LNCAP (cell line): Measurements from ENCODE around the gene DNAJB8.

Experiments
- TF ChIP-seq, protein P1 (sequence below): fragments of 450-650 bp; IDR thresholded peaks from 2 replicates; pipeline ENCODE4 v1.5.1; 2017; ENCODE audit warnings: mild to moderate bottlenecking

Gene DNAJB8

DNA sequence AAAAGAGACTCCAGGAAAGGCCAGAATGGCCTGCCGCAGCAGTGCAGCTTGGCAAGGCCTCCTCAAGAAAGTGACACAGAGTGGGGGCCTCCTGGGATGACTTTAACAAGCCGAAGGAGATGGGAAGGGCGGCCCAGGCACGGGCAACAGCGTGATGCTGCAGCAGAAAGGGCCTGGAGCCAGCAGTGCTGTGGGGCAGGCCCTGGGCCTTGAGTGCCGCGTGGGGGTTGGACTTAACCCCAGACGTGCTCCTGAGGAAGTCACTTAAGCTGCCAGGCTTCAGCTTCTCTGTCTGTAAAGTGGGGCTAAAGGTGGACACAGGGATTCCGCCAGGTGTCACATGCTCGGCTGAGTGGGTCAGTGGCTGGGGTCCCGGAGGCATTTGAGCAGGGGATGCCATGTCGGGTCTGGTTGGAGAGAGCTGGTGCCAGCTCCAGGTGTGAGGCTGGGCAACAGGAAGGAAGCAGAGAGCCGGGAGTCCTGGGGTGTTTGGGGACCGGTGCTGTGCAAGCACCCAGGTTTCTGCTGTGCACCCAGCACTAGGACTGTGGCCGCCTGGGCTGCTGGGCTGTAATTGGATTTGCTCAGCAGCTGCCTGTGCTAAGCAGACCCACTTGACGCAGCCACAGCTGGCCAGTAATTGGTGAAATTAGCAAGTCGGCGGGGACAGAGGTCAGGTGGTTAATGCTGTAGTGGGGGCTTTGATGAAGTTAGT is 7.8 kb downstream of the DNAJB8 start:
- TF ChIP-seq, protein P1, sequence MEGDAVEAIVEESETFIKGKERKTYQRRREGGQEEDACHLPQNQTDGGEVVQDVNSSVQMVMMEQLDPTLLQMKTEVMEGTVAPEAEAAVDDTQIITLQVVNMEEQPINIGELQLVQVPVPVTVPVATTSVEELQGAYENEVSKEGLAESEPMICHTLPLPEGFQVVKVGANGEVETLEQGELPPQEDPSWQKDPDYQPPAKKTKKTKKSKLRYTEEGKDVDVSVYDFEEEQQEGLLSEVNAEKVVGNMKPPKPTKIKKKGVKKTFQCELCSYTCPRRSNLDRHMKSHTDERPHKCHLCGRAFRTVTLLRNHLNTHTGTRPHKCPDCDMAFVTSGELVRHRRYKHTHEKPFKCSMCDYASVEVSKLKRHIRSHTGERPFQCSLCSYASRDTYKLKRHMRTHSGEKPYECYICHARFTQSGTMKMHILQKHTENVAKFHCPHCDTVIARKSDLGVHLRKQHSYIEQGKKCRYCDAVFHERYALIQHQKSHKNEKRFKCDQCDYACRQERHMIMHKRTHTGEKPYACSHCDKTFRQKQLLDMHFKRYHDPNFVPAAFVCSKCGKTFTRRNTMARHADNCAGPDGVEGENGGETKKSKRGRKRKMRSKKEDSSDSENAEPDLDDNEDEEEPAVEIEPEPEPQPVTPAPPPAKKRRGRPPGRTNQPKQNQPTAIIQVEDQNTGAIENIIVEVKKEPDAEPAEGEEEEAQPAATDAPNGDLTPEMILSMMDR, result no peak

DNA sequence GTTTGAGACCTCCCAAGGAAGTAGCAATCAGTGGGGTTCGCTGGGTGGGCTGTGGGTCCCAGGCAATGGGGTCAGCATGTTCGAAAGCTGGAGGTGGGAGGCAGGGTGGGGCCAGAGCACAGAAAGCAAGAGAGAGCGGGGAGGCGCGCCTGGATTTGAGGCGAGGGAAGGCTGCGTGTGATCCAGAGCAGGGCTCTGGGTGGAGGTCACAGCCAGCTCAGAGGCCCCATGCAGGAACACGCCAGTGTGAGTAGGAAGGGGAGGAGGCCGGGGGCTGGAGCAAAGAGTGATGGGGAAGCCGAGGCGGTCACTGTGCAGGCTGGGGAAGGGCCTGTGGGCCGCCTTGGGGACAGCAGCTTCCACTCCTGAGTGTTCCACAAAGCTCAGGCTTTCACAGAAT is 8.8 kb downstream of the DNAJB8 start:
- TF ChIP-seq, protein P1, result no peak

DNA sequence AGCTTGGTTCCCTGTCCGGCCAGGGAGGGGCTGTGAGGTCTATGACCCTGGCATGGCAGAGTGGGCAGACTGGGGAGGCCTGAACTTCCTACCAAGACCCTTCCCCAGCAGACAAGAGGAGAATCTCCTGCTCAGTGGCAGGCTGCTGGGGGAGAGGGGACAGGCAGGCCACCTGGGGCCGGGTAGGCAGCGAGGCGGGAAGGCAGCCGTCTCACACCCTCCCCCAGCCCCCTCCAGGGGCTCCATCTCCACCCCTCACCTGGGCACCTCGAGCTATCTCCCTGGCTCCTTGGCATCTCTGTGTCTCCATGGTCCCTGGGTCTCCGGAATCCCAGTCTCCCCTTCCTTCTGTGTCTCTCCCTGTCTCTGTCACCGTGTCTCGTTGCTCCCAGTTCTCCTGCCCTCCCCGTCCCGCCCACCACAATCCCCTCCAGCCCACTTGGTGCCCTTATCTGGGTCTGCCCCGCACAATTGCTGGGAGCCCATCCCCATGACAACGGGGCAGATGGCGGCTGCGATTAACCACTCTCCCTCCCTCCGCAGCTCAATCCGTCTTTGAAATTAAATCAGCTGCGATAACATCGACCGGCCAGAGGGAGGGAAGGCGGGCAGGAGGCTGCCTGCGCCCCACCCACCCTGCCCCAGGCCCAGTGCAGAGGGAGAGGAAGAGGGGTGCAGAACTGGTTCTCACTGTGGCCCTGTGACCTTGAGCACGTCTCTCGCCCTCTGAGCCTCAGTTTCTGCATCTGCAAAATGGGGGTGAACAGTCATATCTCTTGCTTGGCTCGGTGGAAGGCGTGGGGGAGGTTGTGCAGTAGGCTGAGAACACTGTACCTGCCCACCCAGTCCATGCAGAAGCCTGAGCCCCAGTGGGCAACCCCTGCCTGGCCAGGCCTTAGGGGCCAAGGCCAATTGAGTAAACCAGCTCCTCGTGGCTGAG is 9.6 kb downstream of the DNAJB8 start:
- TF ChIP-seq, protein P1, result no peak

DNA sequence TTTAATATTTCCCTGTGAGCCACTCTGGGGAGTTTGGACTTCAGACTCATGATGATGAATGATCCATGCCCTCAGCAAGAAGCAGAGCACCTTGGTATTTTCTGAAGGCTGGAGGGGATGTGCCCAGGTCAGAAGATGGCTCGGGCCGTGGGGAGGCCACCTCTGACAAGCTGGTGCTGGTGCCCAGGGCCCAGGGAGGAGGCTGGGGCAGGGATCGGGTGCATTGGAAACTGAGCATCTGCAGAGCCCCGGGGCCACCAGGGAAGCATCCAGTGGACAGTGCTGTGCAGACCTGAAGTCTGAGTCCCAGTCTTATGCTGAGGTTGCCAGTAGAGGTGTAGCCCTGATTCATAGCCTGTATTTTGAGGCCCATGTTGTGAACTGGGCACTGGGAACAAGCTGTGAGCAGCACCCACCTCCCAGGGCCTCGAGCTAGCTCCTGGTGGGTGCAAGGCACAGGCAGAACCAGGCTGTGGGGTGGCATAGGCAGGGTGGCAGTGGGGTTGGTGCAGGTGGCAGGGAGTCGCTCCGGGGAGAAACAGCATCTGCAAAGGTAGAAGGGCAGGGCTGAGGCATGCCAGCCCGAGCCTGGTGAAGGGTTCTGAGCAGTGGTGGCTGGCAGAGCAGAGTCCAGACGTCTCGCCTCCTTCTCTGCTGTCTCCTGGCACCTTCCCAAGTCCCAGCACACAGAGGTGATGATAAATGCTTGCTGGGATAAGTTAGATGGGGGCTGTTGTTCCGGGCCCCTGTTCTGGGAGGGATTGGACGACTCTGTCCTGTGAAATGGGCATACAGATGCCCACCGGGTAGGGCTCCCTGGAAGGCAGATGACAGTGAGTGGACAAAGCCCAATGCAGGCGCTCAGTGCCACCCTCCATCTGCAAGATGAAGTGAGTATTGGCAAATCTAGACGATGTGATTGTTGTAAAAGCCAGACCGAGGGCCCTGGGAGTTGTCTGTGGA is 10.6 kb downstream of the DNAJB8 start:
- TF ChIP-seq, protein P1, result no peak

DNA sequence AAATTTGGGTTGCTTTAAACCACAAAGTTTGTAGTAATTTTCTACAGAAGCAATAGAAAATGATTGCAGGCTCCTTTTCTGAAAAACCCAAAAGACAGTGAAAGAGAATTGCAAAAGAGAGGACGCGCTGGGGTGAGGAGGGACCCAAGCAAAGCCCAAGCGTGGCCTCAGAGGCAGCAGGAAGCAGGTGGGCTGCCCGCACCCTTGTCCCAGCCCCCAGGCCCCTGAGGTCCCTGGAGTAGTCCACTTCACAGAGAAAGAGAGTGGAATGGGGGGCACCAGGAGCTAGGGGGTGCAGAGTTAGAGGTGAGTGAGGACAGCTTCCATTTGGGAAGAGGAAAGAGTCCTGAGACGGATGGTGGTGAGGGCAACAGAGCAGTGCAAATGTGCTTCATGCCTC is 11.6 kb downstream of the DNAJB8 start:
- TF ChIP-seq, protein P1, result no peak

DNA sequence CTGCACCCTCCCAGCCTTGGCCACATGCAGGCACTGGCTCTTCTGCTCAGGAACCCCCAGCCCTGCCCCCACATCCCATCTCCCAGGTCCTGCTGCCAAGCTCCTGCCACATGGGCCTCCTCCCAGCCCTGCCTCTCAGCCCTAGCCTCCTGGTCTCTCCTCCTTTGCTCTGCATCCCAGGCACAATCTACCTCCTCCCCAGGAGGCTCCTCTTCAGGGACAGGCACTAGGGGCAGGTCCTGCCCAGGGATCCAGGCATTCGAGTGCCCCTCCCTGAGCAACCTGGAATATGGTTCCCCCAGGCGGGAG is 12.4 kb downstream of the DNAJB8 start:
- TF ChIP-seq, protein P1, result no peak
